ENCODE data around the gene ZCCHC4.
"Not testable (repeated sequence)": the region's sequence is repeated elsewhere in the genome, so short reads cannot be mapped to it uniquely, and the experiment has no call there.

Gene ZCCHC4

DNA sequence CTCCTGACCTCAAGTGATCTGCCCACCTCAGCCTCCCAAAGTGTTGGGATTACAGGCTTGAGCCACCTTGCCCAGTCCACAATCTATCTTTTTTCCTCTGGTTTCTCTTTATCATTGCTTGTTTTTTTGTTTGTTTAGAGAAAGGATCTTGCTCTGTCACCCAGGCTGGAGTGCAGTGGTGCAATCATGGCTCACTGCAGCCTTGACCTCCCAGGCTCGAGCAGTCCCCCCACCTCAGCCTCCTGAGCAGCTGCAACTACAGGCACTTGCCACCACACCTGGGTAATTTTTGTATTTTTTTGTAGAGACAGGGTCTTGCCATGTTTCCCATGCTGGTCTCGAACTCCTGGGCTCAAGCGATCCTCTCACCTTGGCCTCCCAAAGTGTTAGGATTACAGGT is 15.9 kb downstream of the ZCCHC4 start:
- DNase-seq: not testable (repeated sequence)

DNA sequence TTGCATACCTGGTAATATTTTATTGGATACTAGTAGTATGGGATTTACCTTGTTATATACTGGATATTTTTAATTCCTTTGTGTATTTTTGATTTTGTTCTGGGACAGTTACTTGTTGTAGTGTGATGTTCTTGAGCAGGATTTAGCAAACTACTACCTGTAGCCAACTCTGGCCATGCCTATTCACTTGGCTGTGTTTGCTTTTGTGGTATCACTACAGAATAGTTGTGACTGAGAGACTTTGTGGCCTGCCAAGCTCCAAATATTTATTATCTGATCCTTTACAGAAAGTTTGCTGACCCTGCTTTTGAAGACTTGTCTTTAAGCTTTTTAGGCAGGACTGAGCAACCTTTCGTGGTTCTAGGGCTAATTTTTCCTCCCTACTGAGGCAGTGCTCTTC is 17.8 kb downstream of the ZCCHC4 start:
- DNase-seq: no peak

DNA sequence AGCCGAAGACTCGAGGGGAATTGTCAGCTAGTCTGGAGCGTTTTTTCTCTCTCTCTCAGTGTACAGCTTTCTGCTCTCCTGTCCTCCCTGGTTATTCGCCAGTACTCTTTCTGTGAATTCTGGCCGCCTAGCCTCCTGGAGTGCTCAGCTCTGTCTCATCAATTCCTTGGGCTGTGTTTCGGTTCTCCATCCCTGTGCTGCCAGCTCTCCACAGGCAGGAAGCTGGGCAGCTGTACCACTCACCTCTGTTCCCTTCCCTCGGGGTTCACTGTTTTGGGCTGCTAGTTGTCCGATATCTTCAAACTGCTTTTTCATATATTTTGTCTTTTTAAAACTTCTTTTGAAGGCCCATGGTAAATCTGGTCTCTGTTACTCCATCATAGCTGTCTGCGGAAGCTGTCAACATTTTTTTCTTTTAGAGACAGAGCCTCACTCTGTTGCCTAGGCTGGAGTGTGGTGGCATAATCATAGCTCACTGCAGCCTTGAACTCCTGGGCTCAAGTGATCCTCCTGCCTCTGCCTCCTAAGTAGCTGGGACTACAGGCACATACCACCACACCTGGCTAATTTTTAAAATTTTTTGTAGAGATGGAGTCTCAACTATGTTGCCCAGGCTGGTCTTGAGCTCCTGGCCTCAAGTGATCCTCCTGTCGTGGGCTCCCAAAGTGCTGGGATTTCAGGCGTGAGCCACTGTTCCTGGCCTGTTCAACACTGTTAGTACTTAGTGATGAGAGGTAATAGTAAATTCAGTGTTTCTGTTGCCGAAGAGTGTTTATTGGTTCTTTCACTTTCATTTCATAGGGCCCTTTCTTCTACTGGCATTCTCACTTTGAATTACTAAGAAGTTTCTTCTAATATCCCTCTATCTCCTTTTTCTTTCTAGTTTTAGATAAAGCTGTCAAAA is 18.6 kb downstream of the ZCCHC4 start:
- DNase-seq: no peak

DNA sequence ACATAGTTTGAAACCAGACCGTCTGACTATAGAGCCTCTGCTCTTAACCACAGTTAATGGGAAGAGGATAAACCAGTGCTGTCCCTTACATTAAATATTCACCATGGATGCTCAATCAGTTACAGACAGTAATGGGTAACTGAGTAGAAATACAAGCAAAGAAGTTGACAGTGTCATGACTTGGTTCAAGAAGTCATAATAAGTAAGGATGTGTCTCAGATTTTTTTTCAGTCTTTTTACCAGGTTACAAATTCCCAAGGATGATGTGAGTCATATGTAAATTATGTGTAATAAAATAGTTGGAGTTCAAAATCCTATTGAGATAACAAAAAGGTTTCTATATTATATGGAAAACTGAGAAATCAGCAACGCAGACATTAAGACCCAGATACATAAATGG is 31.1 kb downstream of the ZCCHC4 start:
- DNase-seq: no peak

DNA sequence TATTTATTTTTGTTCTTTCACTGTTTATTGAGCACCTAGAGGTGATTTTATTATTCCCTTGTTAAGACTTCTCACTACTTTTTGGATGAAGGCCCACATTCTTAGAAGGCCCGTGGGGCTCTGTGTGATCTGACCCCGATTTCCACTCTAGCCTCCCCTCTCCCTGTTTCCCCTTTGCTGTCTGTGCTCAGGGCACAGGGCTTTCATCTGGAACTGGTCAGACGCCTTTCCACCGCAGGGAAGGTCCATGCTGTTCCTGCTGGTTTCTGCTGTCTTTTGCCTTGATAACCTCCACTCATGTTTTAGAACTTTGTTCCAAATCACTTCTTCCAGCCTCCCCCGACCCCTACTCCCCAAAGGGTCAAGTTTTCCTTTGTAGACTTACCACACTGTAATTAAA is 33.2 kb downstream of the ZCCHC4 start:
- DNase-seq: no peak

DNA sequence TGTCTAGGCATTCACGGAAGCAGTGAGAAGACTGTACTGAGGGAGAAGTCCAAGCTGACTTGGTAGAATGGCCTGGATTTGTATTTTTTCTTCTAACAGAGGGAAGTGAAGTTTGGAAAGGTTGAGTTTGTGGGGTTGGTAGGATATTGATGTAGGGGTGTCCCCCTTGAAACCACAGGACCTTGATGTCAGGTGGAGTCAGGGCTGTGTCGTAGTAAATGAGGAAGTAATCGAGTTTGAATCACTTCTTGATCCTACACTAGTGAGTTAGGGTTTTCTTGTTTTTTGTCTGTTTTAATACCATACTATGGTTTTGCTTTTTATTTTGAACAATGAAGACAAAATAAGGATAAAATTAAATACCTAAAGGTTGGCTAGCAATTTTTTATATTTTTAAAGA is 34.3 kb downstream of the ZCCHC4 start:
- DNase-seq: no peak

DNA sequence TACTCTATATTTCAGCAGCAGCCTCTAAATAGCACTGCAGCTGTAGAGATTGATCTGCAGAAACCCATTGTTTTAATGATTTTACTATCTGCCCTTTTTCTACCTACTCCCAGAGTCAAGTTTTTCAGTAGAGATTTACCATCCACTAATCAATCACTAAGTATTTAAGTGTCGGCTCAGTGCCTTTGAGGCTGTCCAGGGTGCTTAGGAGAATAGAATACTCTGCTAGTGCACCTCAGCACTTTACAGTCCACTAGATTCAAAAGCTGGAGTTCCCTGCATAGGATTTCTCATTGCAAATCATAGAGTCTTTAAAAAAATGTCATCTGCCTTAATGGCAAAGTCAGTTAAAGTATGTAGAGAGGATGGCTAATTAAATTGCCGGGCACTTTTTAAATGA is 34.9 kb downstream of the ZCCHC4 start:
- no peak for DNase-seq

DNA sequence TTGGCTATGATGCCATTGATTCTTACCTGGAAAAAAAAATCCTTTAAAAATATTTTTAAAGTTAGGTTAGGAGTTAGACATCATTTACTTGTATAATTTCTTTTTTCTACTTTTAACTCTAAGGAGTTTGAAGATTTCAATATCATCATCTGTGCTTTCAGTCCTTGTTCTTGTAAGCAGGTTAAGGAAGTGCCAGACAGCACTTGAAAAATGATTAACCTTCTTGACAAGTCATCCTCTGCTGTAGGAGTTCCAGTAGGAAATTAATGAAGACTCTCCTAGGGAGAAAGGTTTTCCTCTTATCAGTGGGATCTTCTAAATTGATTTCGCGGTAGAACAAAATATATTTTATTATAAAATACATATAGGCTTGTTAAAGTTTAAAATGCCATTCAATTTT is 35.4 kb downstream of the ZCCHC4 start:
- DNase-seq: no peak

DNA sequence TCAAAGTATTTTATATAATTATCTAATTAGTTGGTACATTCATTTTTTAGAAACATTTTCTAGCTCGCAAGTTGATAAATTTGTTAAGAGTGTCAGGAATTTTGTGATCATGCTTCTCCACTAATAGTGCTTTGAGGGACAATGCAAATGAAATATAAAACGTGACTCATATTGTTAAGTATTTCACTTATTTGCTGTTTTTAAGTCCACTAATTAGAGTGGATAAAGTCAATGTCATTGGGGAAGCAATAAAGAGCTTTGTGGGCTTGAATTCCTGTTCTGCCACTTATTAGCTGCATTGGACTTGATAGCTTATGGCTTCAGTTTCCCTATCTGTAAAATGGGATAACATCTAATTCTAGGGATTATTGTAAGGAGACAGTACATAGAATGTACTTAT is 38.0 kb downstream of the ZCCHC4 start:
- DNase-seq: no peak

- no peak for DNase-seq
Measured at GRCh38 chr4:25351777-25352416, 39.3 kb downstream of the ZCCHC4 start.

- DNase-seq: no peak
Measured at GRCh38 chr4:25356068-25356467, 43.5 kb downstream of the ZCCHC4 start.

- DNase-seq: no peak
Measured at GRCh38 chr4:25358515-25359275, 46.1 kb downstream of the ZCCHC4 start.

DNA sequence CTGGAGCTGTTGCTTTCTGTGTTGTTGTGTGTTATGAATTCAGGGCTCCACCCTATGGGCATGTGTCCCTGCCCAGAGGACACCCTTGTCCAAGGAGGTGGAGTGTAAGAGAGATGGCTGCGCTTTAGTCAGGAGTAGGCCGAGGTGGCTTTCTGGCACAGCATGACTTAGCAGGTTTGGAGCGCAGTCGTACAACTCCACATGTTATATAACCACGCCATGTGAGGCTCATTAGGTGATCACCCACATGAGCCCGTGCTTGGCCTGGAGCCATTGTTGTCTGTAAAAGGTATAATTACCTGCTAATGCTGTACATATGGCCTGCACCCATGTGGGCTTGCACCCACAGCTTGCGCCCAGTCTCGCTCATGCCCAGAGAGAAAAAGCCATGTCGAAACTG is 48.7 kb downstream of the ZCCHC4 start:
- DNase-seq: no peak

- DNase-seq: peak; percentile 14
Measured at GRCh38 chr4:25367004-25367621, 54.5 kb downstream of the ZCCHC4 start.

GRCh38 chr4:25367877-25368276 is 55.3 kb downstream of the ZCCHC4 start:
- no peak for DNase-seq

DNA sequence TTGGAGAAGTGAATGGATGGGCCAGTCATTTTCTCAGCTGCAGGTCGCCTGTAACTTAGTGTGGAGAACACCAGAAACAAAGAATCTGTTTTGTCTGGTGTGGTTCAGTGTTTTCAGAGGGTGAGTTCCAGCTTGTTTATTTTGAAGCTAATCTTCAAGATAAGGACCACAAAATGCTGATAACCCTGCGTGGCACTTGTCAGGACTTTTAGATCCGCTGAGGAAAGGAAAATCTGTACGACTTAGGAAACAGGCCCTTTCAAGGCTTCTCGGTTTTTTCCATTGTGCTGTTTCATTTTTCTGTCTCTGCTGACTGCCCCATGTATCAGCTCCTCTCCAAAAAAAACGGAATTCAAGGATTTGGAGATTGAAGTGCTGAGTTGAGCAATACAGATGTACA is 55.7 kb downstream of the ZCCHC4 start:
- no peak for DNase-seq

DNA sequence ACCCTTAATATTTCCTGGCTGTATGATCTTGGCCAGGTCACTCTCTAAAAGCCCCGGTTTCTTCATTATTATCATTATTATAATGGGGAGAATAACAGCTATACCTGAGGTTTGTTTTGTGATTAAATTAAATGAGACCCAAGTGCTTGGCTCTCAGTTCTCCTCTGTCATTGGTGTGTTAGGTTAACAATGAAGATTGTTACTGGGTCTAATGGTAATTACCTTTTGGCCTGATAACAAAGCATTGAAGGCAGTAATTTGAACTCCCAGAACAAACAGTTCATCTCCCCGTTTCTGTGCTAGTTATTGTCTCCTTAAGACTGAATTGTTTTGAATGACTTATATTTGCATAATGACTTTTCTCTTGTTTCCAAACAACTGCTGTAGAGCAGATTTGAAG is 57.7 kb downstream of the ZCCHC4 start:
- peak; percentile 14 for DNase-seq

DNA sequence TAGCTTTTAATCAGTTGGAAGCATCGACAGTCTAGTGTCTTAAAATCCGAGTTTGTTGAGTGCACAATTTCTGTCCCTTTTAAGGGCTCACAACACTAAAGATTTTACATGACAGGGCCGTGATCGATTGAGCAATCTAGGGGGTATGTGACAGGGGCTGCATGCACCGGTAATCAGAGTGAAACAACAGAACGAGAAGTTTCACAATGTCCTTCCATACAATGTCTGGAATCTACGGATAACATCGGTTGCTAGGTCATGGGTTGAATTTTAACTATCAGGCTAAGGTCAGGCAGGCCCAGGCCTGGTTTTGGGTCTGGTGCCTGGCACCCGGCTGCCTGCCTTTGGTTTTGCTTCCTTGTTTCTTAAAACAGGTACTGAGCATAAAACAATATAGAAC is 60.0 kb downstream of the ZCCHC4 start:
- DNase-seq: not testable (repeated sequence)

DNA sequence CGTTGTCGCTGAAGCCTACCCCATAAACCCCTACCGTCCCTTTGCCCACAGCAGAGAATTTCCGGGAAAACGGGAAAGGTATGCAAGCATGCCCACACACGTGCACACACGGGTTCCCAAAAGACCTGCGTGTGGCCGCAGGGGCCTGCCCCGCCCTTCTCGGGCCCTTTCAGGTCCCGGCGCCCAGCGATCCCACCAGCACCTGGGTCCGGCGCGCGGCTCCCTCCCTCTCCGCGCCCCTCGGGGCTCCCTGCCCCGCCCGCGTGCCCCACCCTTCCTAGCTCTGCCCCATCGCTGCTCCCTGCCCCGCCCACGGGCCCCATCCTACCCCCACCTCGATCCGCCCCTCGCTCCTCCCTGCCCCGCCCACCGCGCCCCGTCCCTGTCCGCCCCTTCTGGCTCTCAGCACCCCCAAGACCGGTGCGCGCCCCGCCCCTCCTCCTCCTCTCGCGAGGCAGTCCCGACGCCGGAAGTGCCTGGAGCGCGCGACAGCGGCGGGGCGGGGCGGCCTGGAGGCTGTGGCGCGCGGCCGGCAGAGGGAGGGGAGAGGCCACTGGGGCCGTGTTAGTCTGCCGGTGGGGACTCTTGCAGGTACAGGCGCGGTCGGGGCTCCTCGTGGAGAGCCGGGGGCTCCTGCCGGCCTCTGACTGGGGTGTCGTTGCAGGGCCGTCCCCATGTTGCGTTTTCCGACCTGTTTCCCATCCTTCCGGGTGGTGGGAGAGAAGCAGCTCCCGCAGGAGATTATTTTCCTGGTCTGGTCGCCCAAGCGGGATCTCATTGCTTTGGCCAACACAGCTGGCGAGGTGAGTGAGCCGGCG is 64.4 kb downstream of the ZCCHC4 start, which contains the start of gene ANAPC4:
TSS of gene ANAPC4 (plus strand) at position 510 of the 818 bp plus-strand sequence. CDS start at position 675, 165 bp downstream.
- peak; percentile 80 for DNase-seq

DNA sequence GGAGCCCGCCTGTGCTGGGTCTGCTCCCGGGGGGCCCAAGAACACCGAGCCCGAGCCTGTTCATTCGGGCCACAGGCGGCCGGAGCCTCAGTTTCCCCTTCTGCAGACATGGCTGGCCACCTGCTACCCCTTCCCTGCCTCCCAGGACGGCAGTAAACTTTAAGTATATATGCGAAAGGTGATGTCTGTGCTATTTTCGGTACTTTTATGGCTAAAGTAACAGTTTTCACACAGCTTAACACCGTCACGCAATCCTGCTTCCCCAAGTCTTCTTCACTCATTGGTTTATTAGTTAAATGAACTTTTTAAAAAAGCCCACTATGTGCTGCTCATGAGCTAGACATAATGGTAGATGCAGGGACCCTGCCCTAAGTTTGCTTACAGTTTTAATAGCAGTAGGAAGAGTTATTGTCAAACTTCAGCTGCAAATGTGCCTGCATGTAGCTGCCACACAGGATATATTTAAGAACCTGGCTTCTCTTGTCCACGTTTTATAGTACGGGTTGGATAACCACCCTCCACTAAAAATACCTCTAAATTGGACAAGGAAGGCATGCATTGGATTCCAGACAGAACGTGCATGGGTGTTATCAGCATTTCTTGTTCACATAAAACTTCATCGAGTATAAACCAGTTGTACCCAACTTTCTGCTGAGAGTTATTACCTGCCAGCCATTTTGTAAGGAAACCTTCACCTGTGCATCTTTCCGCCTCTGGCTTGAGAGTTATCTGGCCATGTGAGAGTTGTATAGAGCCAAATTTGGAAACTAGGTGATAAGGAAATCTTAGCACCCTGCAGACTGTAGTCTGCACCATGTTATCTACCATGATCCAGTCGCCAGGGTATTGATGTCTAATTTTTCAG is 65.2 kb downstream of the ZCCHC4 start:
- DNase-seq: no peak

DNA sequence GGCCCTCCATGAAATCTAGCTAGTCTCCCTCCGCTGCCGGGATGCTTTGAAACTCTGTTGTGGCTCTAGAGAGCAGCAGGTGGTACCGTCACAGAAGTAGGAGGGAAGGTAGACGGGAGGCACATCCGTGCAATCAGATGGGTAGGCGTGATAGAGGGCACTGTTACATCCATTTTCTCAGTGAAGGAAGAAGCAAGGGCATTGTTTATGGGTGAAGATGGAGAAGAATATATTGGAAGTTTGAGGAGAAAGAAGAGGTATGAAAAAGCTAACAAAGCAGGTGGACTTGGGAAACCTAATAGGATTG is 65.8 kb downstream of the ZCCHC4 start:
- DNase-seq: no peak

Data from NCI-H1105 (cell line).